ENCODE results near the gene ZFP57. TPM values are rescaled to one million over a fixed set of nuclear protein-coding genes. Genes with fewer than 3 reads are reported as not detected.

The ZFP57 gene
- total and polyA plus RNA-seq, 2 of the 13 experiments (the other 11 are each of a cell fraction or from before 2014, with no cell fraction given), result not detected

DNA sequence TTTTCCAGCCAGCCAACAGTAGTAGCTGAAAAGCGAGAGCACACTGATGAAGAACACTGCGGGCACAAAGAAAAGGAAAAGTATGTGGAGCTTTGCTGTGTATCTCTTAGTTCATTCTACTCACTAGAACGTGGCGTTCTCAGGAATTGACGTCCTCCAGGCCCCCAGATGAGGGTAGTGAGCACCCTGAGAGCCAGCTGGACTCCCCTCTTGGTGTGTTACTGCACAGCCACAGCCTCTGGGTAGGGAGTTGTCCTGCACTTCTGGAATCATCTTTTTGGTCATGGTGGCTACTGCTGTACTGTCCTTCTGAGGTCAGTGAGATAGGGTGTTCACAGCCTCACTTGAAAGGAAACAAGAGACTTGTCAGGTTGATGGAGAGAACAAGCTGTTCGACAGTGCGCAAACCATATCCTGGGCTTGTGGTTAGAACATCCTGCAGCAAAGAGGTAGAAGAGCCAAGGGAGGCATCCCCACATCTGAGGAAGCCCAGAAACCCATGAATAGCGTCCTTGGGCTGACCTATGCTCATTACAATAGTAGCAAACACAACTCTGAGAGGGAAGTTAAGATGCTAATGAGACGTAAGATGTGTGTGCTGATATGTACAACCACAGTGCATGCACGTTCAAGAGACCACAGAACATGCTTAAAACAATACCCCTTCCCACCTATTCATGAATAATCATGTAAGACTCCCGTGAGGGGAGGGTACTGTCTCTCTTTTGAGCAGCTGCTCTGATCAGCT, 27.7 kb upstream of the ZFP57 start (continued):
- TF ChIP-seq PHF5A (CRISPR knock-in tag; IDR thresholded peaks at IDR 0.05; ENCODE audit: low read depth, unreplicated experiment) (no peak), GATA4 (IDR thresholded peaks at IDR 0.05; ENCODE audit: borderline replicate concordance, low read depth) (no peak), ATAD3A (CRISPR knock-in tag; IDR thresholded peaks at IDR 0.05) (no peak), NFATC3 (CRISPR knock-in tag; IDR thresholded peaks at IDR 0.05) (no peak)

DNA sequence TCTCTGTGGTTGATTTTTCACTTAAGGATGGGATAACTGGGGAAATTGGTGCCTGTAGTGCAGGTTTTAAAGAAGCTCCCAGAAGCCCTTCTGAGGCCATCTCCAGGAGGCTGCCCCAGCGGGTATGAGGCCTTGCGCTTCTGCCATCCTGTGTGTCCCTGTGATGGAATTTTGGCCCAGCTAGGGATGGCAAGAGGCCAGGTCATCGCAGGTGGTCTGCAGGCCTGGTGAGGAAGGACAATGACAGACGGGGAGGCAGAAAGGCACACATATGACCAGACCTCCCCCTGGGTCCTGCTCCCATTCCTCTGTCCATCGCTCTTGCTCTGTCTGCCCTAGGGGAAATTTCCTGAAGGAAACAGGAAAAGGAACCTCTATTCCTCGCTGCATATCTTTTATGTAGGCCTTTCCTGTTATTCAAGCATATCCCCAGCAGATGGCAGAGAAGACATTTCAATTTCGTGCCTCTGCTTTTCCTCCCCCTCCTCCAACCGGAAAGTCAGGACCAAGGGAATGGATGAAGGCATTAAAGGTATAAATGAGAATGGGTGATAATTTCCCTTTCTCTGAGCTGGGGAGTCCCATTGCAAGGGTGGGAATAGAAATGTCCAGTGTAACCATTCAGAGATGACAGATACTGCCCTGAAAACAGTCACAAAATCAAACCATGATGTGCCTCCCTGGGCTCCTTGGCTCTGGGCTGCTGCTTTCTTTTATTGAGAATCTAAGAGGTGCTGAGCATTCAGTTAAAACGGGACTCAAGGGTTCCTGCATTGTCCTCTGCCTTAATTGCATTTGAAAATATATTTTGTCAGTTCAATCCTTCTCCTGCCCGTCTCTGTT, 24.7 kb upstream of the ZFP57 start:
- H3K9ac ChIP-seq (ENCODE audit: insufficient read depth, low read depth, low read length), result no peak overlapping the region
- peaks cover 0 to 13% of the 10 kb centered on the region in 2 experiments; a peak in 2 of 5 replicates for H3K27me3 ChIP-seq (ENCODE audit: control insufficient read depth in 1 of 2, insufficient read depth in 2 of 2, low read length in 2 of 2)
- H3K36me3 ChIP-seq (replicated peaks in 1 of 2; ENCODE audit: control insufficient read depth in 1 of 2, insufficient read depth in 2 of 2, low read length in 2 of 2), result no peaks in the 10 kb centered on the region
- H3K4me3 ChIP-seq (replicated peaks in 1 of 3; ENCODE audit: insufficient read depth in 1 of 3, low read depth in 2 of 3, low read length in 3 of 3), result no peak overlapping the region
- ATAC-seq (peak; percentile 64), DNase-seq (ENCODE audit: low spot score) (peak; percentile 62), FAIRE-seq (peak; percentile 97)
- no peak overlapping the region for H3K4me2 ChIP-seq (ENCODE audit: low read depth, low read length)
- H3K9me3 ChIP-seq (ENCODE audit: low read length), result no peaks in the 10 kb centered on the region
- WGBS (ENCODE audit: low lambda C conversion rate), result 10% methylated on average over 10 of the region's 10 CpGs
- no peak overlapping the region for H2AFZ ChIP-seq (ENCODE audit: low read length)
- H3K4me1 ChIP-seq (ENCODE audit: insufficient read depth, low read length), result peaks cover 10% of the 10 kb centered on the region
- in situ Hi-C loops (cut with HindIII; ENCODE audit: extremely low pct_ligation_motif_present, low pct_unique_long_range_greater_than_20kb) (no loop called here), intact Hi-C loops (cut with micrococcal nuclease; ENCODE audit: unreplicated experiment) (loop anchor here (1.0 to 10.0 kb wide), 3 partner anchors 48 to 307 kb away; no protein-coding TSS in a partner anchor)
- BruUV-seq (replicated peaks), result no TSS peak
- H3K27ac ChIP-seq (ENCODE audit: extremely low read length, insufficient read depth, low read length), result no peak overlapping the region
- ChIA-PET POLR2A (no interaction called here), CTCF (ENCODE audit: low intra/inter-chr PET ratio, low total read pairs) (interaction anchor here (1.9 to 3.6 kb wide), 2 partner anchors 47 to 129 kb away, joined by 18 to 29 read pairs; no protein-coding TSS in a partner anchor)
- H3K79me2 ChIP-seq (ENCODE audit: insufficient read depth, low read length), result no peaks in the 10 kb centered on the region
- H4K20me1 ChIP-seq (ENCODE audit: insufficient read depth, low read length), result no peaks in the 10 kb centered on the region
- TF ChIP-seq, protein P1, sequence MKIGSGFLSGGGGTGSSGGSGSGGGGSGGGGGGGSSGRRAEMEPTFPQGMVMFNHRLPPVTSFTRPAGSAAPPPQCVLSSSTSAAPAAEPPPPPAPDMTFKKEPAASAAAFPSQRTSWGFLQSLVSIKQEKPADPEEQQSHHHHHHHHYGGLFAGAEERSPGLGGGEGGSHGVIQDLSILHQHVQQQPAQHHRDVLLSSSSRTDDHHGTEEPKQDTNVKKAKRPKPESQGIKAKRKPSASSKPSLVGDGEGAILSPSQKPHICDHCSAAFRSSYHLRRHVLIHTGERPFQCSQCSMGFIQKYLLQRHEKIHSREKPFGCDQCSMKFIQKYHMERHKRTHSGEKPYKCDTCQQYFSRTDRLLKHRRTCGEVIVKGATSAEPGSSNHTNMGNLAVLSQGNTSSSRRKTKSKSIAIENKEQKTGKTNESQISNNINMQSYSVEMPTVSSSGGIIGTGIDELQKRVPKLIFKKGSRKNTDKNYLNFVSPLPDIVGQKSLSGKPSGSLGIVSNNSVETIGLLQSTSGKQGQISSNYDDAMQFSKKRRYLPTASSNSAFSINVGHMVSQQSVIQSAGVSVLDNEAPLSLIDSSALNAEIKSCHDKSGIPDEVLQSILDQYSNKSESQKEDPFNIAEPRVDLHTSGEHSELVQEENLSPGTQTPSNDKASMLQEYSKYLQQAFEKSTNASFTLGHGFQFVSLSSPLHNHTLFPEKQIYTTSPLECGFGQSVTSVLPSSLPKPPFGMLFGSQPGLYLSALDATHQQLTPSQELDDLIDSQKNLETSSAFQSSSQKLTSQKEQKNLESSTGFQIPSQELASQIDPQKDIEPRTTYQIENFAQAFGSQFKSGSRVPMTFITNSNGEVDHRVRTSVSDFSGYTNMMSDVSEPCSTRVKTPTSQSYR (CRISPR knock-in tag; IDR thresholded peaks at IDR 0.05; ENCODE audit: borderline replicate concordance), result peak; percentile 79
- TF ChIP-seq, protein P2, sequence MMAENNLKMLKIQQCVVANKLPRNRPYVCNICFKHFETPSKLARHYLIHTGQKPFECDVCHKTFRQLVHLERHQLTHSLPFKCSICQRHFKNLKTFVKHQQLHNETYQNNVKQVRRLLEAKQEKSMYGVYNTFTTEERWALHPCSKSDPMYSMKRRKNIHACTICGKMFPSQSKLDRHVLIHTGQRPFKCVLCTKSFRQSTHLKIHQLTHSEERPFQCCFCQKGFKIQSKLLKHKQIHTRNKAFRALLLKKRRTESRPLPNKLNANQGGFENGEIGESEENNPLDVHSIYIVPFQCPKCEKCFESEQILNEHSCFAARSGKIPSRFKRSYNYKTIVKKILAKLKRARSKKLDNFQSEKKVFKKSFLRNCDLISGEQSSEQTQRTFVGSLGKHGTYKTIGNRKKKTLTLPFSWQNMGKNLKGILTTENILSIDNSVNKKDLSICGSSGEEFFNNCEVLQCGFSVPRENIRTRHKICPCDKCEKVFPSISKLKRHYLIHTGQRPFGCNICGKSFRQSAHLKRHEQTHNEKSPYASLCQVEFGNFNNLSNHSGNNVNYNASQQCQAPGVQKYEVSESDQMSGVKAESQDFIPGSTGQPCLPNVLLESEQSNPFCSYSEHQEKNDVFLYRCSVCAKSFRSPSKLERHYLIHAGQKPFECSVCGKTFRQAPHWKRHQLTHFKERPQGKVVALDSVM (CRISPR knock-in tag; IDR thresholded peaks at IDR 0.05), result no peak
- TF ChIP-seq ZNF431 (CRISPR knock-in tag; IDR thresholded peaks at IDR 0.05; ENCODE audit: borderline replicate concordance, low read depth) (no peak), SMAD3 (CRISPR knock-in tag; IDR thresholded peaks at IDR 0.05) (0 out of 2 replicates have a peak, but pooled peaks have one; percentile 43), ONECUT2 (CRISPR knock-in tag; IDR thresholded peaks at IDR 0.05) (no peak), IRF2 (CRISPR knock-in tag; IDR thresholded peaks at IDR 0.05) (no peak), POLR2A (IDR thresholded peaks at IDR 0.05; ENCODE audit: insufficient read depth in 1 of 2, low read depth in 2 of 2, low read length in 2 of 2) (no peak), JUN (CRISPR knock-in tag; IDR thresholded peaks at IDR 0.05) (no peak), NFE2L1 (CRISPR knock-in tag; IDR thresholded peaks at IDR 0.05; ENCODE audit: borderline replicate concordance) (no peak), HNRNPL (IDR thresholded peaks at IDR 0.05; ENCODE audit: low read depth, low read length) (no peak), SNAPC2 (CRISPR knock-in tag; IDR thresholded peaks at IDR 0.05) (no peak), ZNF550 (CRISPR knock-in tag; IDR thresholded peaks at IDR 0.05; ENCODE audit: borderline replicate concordance) (no peak), ZNF883 (CRISPR knock-in tag; IDR thresholded peaks at IDR 0.05; ENCODE audit: not compliant biosample characterization) (no peak), RXRA (CRISPR knock-in tag; IDR thresholded peaks at IDR 0.05) (no peak)
